Endothelial cell of hepatic sinusoid (primary cell): ENCODE measurements around the gene SRXN1.

ENCODE experiments used
- in situ Hi-C: cut with HindIII; loops from 2 replicates; pipeline ENCODE4 v1.10.0; 2017; ENCODE audit warnings: low sequenced_read_pairs

SRXN1 gene

DNA sequence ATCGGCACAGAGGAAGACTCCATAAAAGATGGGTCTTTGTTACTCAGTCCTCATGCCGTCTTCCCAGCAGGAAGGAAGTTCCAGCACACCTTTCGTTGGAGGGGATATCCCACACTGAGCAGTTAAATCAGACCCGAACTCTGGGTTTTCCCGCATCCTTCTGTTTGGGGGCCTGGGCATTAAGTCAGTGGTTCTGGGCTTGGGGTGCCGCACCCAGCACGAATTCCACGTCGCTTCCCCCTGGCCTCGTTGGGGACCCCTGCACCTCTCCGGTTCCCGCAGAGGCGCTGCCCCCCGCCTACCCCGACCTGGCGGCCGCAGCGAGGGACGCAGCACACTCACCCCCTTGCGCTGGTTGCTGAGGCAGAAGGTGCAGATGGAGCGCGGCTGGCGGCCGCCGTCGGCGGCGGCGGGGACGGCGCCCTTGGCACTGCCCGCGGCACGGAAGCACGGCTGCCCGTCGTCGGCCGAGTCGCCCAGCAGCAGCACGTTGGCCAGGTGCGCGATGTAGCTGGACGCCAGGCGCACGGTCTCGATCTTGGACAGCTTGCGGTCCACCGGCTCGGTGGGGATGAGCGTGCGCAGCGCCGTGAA, 43.5 kb downstream of the SRXN1 start:
- in situ Hi-C loops = no loop called here

DNA sequence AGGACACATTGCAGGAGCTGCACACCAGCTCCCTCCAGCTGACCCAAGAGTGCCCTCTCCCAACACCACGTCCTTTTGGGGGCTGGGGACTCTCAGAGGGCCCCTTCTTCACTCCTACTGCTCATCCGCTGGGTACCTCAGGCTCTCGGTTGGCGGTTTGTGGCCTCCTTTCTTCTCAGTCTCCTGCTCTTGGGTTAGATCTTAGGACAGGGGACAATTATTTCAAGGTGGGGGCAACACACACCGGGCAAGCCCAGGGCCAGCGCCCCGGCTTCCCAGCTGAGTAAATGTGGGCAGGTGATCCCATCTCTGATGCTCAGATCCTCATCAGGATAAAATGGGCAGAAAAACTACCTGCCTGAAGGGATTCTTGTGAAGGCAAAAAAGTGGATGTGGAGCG, 44.0 kb downstream of the SRXN1 start:
- in situ Hi-C loops = no loop called here

DNA sequence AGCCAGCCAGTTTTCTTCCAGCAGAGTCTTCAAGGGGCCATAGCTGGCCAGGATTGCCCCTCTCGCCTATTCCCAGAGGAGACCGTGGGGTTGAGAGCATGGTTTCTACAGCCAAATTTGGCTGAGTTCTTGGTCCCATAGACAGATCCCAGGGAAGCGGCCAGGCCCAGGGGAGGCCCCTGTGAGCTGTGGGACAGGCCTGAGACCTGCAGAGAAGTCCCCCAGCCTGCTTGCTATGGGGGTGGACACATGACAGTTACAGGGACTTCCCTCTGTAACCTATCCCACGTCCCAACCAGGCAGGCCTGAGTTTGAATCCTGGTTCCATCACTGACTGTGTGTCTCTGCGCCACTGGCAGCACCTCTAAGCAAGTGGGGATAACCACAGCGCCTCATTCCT, 45.5 kb downstream of the SRXN1 start:
- in situ Hi-C loops = no loop called here

DNA sequence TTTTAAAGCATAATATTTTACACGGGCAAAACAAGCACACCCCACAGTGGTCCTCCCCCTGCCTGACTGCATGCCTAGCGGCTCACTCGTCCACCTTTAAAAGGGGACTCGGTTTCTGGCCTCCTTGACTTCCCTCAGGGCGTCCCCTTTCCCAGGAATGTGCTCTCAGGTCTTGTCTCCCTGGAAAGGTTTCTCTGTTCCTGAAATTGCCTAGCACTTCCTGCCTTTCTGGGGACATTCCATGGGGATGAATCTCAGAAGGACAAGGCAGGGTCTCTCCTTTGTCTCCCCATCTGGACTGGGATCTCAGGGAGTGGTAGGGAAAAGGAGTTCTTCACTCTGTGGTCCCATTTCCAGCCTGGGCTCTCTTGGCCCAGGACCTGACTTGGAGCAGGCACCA, 47.8 kb downstream of the SRXN1 start:
- in situ Hi-C loops = no loop called here

DNA sequence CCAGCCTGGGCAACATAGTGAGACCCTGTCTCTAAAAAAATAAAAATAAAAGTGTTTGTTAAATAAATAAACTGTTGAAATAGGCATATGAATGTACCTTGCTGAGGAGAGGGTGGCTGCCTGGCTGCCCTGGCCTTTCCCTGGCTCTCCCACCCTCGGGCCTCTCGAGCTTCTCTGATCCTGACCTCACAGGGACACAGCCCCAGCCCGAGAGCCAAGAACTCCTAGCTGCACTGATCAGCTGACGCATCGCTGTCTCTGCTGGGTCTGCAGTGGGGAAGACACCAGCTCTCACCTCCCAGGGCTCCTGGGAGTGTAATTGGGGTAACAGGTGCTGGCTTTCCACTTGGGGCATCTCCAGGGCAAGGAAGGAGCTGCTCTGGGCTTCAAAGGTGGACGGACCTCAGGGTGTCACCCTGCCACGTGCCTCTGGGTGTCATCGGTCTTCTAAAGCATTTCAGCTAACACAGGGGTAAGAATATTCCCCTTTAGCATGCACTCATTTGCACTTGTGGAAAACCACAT, 49.8 kb downstream of the SRXN1 start:
- in situ Hi-C loops = loop anchor here (5.0 kb wide), 2 partner anchors 41 to 44 kb away; no protein-coding TSS in a partner anchor

DNA sequence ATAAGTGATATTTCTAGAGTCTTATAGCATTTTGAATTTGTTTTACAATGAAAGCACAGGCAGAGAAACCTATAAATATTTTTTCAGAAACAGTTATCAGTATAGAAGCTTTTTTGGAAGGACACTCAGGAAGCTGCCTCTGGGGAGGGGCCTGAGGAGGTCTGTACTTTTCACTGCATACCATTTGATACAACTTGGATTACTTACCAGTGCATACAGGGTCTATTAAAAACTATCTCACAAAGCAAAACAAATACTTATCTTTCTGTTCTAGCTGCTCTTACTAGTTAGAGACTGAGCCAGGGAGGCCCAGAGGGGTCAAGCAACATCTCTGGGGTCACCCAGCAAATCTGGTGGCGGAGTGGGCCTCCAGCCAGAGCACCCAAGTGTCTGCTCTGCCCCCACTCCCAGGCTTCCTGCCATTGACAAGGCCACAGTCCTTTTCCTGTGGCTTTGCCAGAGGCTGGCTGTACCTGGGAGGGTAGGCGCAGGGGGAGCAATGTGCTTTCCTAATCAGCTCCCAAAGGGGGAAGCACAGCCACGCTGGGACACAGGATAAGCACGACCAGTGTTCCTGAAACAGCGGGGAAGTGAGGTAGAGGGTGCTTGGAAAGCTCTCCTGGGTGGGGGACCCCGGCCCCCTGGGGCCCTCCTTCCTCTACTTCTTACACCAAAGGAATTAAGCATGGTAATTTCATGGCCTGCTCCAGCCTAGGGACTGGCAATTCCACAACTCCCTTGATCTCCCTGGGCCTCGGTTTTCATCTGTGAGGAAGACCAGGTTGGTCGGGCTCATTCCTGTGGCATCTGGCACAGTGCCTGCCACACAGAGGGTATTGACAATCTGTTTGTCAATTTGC, 50.7 kb downstream of the SRXN1 start:
- in situ Hi-C loops = loop anchor here (5.0 kb wide), 2 partner anchors 40 to 45 kb away; no protein-coding TSS in a partner anchor

DNA sequence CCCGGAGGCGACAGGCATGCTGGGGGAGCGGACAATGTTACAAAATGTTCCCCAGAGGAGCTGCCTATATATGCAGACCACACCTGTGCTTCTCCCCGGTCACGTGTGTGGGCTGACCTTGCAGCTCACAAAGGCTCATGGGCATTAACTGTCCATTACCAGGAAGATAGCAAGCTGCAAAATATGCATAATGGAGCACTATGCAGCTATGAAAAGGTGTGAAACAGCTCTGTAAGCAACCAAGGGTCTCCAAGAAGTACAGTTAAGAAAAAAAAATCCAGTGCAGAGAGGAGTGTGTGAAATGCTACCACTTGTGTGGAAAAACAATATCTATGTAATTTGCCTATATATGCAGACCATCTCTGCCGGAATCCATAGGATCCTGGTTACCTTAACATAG, 52.3 kb downstream of the SRXN1 start:
- in situ Hi-C loops = loop anchor here (5.0 kb wide), 2 partner anchors 38 to 47 kb away; no protein-coding TSS in a partner anchor

DNA sequence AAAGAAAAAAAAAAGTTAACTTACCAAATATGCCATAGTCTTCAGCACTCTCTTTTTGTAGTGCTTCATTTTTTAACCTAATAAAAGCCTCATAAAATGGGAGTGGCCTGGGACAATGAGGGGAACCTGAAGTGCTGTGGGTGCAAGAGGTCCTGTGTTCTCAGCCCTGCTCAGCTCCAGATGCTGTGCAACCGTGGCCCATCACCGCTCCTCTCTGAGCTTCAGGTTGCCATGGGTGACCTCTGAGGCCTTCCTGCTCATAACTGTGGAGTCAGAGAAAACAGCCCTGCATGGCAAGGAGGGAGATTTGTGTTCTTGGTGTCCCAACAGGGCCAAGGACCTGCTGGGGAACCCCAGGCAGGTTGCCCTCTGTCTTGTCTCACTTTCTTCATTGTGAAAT, 52.9 kb downstream of the SRXN1 start:
- in situ Hi-C loops = loop anchor here (5.0 kb wide), 2 partner anchors 38 to 47 kb away; no protein-coding TSS in a partner anchor

DNA sequence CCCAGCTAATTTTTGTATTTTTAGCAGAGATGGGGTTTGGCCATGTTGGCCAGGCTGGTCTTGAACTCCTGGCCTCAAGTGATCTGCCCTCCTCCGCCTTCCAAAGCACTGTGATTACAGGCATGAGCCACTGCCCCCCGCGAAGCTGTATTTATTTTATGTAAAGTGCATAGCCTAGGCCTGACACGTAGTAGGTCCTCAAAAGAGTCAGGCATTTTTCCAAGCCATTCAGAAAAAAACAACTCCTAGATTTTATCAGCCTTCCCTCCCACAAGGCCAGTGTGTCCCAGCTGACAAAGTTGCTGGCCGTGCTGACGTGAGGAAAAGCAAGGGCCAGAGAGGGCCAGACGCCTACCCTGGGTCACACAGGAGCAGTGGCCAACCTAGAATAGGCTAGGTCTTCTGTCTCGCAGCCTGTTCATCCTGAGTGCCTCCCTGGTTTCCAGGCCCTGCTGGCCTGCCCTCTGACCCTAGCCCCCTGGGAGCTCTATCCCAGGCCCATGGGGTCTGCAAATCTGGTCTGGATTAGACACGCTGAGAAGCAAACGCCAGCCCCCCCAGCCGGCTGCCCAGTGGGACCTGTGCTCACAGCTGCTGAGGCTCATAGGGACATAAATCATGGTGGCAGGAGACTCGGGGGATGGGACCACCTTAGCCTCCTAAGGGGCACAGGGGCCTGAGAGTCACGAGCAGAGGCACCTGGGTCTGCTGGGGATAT, 54.7 kb downstream of the SRXN1 start:
- in situ Hi-C loops = no loop called here

DNA sequence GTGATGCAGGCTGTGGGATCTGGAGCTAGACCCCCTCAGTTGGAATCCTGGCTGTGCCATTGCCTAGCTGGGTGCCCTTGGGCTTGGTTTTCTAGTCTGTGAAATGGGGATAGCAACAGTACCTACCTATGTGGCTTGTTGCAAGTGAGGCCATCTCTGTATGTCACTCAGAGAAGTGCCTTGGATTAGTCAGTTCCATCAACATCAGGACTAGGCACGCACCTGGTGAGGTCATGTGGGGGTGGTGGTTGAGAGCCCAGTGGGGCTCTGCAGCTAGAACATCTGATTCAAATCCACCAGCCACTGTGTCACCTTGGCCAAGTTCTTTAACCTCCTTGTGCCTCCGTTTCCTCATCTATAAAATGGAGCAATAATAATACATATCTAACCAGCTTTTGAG, 55.4 kb downstream of the SRXN1 start:
- in situ Hi-C loops = no loop called here
